Motor neuron (in vitro differentiated cells): ENCODE data around the gene RACGAP1. TPM values are rescaled to one million over a fixed set of nuclear protein-coding genes. Genes with fewer than 3 reads are reported as not detected.

Experiments
- ATAC-seq, 8 experiments: fragments of 200-7000 bp; cut with Tn5 transposase; replicated peaks in 6 of 8; 2 replicates each; pipeline ENCODE4 v1.8.0; 2021; ENCODE audit warnings: mild to moderate bottlenecking in 8 of 8, moderate library complexity in 8 of 8
- H3K27ac ChIP-seq, 2 donors: fragments of 250-450 bp; sonication (Bioruptor Pico); 2 replicates each; pipeline ENCODE4 v1.9.0; 2021; ENCODE audit warnings: antibody characterized with exemption in 2 of 2, mild to moderate bottlenecking in 2 of 2, moderate library complexity in 1 of 2
- H3K4me1 ChIP-seq, 2 donors: fragments of 250-450 bp; sonication (Bioruptor Pico); replicated peaks in 1 of 2; 2 replicates each; pipeline ENCODE4 v1.6.1; 2021; ENCODE audit warnings: antibody characterized with exemption in 2 of 2, mild to moderate bottlenecking in 2 of 2, moderate library complexity in 1 of 2
- H3K4me3 ChIP-seq, 5 donors: fragments of 250-450 bp; sonication (Bioruptor Pico); 2 replicates each; pipeline ENCODE4 v1.9.0; 2021; ENCODE audit warnings: antibody characterized with exemption in 5 of 5, mild to moderate bottlenecking in 5 of 5, moderate library complexity in 4 of 5
- WGBS, 10 experiments: fragments of 450-650 bp; shearing (Covaris generic); methylation state at CpG; one replicate each; pipeline ENCODE4 v1.0.0; 2022; 5-methylcytosine and 5-hydroxymethylcytosine counted together
- in situ Hi-C, 9 experiments: fragments of 400-800 bp; cut with MboI; loops; one replicate each; pipeline ENCODE4 v1.15.0; 2021; ENCODE audit warnings: low sequenced_read_pairs in 9 of 9, low pct_unique_long_range_greater_than_20kb in 2 of 9; ENCODE audit not compliant: unreplicated experiment in 9 of 9
- total RNA-seq, 8 experiments: library from RNA; unstranded; fragments of 300-600 nt; gene quantifications; 2 replicates each; pipeline versions ENCODE4 v1.2.3 to v1.2.4, GENCODE V29; 2022

The RACGAP1 gene
- total RNA-seq, 8 experiments from 2014 or later: 7.1 to 74.8 (median 17.6) TPM

GRCh38 chr12:49961993-49962764, 63.1 kb downstream of the RACGAP1 start:
- H3K4me1 ChIP-seq: peaks cover 2 to 25% of the 10 kb centered on the region in 2 donors
- in situ Hi-C loops: loop anchor here in 5 of 9 experiments (10.0 to 25.0 kb wide), 3 partner anchors 93 to 113 kb away; partner anchors contain the start of gene ASIC1 (in 4 of the 5)
- 60 to 100% (median 78%) methylated on average over 2 to 3 of the region's 37 CpGs; no CpG with 5 or more reads in 7 of the 10 experiments for WGBS, 10 experiments
- no peak for ATAC-seq
- H3K4me3 ChIP-seq: peak overlapping the region in 2 of 5 donors; percentile 6 to 26
- no peak overlapping the region for H3K27ac ChIP-seq

GRCh38 chr12:49961111-49961922, 64.0 kb downstream of the RACGAP1 start, which contains the start of gene AQP5:
Gene AQP5 (plus strand): TSS chr12:49961872. CDS start chr12:49962018, 146 bp downstream.
- peaks cover 2 to 21% of the 10 kb centered on the region in 2 donors for H3K4me1 ChIP-seq
- H3K27ac ChIP-seq: no peak within 1 kb of the TSS
- 0 to 7% methylated on average over 2 to 6 of the region's 111 CpGs; no CpG with 5 or more reads in 8 of the 10 experiments for WGBS, 10 experiments
- peak within 1 kb of the TSS; percentile 0 to 26 (median 22) for H3K4me3 ChIP-seq
- peak; percentile 29 to 85 (median 70) for ATAC-seq
- in situ Hi-C loops: loop anchor here in 5 of 9 experiments (10.0 to 25.0 kb wide), 3 partner anchors 93 to 113 kb away; partner anchors contain the start of gene ASIC1 (in 4 of the 5)

GRCh38 chr12:49960474-49961110, 64.7 kb downstream of the RACGAP1 start:
- H3K4me1 ChIP-seq: peaks cover 2 to 21% of the 10 kb centered on the region in 2 donors
- 47 to 84% (median 70%) methylated on average over 1 to 7 of the region's 13 CpGs for WGBS, 10 experiments
- H3K27ac ChIP-seq: no peak overlapping the region
- ATAC-seq: no peak
- in situ Hi-C loops: loop anchor here in 5 of 9 experiments (10.0 to 25.0 kb wide), 3 partner anchors 94 to 114 kb away; partner anchors contain the start of gene ASIC1 (in 4 of the 5)
- H3K4me3 ChIP-seq: no peak overlapping the region

DNA sequence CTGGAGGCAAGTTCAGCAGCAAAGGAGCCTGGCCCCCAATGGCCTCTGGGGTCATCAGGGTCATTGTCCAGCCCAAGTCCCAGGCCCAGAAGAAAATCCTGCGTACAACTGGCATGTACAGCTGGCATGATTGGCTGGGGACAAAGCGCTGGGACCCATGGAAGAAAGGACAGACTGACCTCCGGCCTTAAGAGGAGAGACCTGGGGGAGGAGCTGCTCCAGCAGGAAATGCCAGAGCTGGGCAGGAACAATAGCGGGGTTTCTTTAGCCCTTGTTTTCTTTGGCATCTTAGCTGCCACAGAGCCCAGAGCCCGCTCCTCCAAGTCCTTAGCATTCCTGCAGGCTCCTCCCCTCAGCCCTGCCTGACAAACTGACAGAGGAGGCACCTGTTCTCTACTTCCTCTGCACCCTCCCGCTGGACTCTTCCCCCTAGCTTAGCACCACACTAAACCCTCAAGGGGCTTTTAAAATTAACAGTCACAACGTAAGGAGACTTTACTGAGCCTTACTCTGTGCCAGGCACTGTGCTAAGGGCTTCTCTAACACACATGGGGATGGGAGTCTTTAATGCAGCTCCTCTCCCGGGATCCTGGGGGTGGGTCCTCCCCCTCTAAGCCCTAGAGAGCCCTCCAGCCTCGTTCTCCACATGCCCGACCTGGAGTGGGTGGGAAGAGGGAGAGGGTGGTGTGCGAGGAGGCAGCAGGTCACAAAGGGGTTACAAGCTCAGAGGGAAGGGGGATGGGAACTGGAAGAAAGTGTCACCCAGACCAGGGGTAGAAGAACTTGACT, 65.4 kb downstream of the RACGAP1 start:
- in situ Hi-C loops: loop anchor here in 5 of 9 experiments (10.0 to 25.0 kb wide), 3 partner anchors 95 to 115 kb away; partner anchors contain the start of gene ASIC1 (in 4 of the 5)
- Histone ChIP-seq H3K4me1 (peaks cover 2 to 21% of the 10 kb centered on the region in 2 donors), H3K4me3 (no peak overlapping the region), H3K27ac (no peak overlapping the region)
- WGBS, 10 experiments: 26 to 83% (median 35%) methylated on average over 1 to 7 of the region's 11 CpGs
- ATAC-seq: peak in 1 of 8 experiments; percentile 25

DNA sequence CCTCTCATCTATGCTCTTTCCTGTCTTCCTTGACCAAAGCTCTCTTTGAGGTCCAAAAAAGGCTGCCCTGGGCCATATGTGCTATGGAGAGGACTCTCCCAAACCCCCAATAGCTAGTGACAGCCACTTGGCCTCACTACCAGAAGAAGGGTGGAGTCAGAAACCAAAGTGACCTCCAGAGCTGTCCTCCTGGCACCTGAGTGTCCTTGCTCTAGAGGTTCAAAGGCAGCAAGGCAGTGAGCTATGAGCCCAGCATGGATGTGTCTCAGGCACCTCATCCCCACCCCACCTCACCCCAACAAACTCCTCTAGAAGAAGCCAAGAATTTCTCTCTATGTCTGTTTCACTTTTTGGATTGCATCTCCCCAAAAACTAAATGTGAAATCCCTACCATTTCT, 67.7 kb downstream of the RACGAP1 start:
- ATAC-seq: no peak
- Histone ChIP-seq H3K4me1 (peaks cover 2 to 15% of the 10 kb centered on the region in 2 donors), H3K27ac (no peak overlapping the region), H3K4me3 (no peak overlapping the region)
- in situ Hi-C loops: loop anchor here in 3 of 9 experiments (25.0 kb wide), 1 partner anchor 105 kb away; the partner anchor contains the start of gene ASIC1 (in 3 of the 3)

- 0 to 100% (median 76%) methylated on average over 1 to 5 of the region's 6 CpGs; no CpG with 5 or more reads in 2 of the 10 experiments for WGBS, 10 experiments
- no peak for ATAC-seq
- H3K4me1 ChIP-seq: peaks cover 2 to 8% of the 10 kb centered on the region in 2 donors
- in situ Hi-C loops: loop anchor here in 3 of 9 experiments (25.0 kb wide), 1 partner anchor 105 kb away; the partner anchor contains the start of gene ASIC1 (in 3 of the 3)
- no peak overlapping the region for H3K4me3 ChIP-seq
- H3K27ac ChIP-seq: no peak overlapping the region
Measured at GRCh38 chr12:49956663-49957569, 68.4 kb downstream of the RACGAP1 start.

DNA sequence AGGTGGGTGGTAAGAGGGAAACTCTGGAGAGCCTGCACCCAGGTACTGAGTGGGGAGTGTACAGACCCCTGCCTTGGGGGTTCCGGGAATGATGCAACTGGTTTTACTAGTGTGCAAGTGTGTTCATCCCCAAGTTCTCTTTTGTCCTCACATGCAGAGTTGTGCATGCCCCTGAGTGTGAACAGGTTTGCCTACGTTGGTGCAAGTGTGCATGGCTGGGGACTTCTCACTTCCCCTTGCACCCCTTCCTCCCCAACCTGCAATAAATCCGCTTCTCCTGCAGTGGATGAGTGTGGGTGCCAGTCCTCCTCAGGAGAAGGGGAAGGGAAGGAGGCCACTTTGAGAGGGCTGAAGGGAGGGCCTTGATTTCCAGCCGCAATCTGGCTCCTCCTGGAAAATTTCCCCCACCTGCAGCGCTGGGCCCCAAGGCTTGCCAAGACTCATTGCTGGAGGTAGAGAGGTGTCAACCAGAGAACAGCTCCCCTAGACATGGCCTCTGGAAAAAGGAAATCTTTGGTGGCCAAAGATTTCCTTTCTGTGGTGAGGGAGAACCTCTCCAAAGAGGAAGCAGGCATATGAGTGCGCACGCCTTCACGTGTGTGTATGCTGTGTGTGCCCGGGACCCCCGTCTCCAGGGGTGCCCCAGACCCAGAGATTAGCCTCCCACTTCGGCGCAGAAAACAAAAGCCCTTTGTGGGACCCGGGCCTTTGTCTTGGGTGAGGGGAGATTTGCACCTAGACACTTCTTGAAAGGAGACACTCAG, 69.2 kb downstream of the RACGAP1 start:
- WGBS, 10 experiments: 39 to 96% (median 80%) methylated on average over 3 to 6 of the region's 13 CpGs; no CpG with 5 or more reads in 4 of the 10 experiments
- H3K4me1 ChIP-seq: peaks cover 2 to 4% of the 10 kb centered on the region in 2 donors
- ATAC-seq: peak in 2 of 8 experiments; percentile 4 to 5
- H3K4me3 ChIP-seq: no peak overlapping the region
- in situ Hi-C loops: loop anchor here in 3 of 9 experiments (25.0 kb wide), 1 partner anchor 106 kb away; the partner anchor contains the start of gene ASIC1 (in 3 of the 3)
- H3K27ac ChIP-seq: no peak overlapping the region

GRCh38 chr12:49954863-49955830, 70.1 kb downstream of the RACGAP1 start:
- WGBS, 10 experiments: 0 to 84% (median 16%) methylated on average over 1 to 14 of the region's 53 CpGs; no CpG with 5 or more reads in 2 of the 10 experiments
- peak in 6 of 8 experiments; percentile 5 to 89 (median 54) for ATAC-seq
- Histone ChIP-seq H3K27ac (no peak overlapping the region), H3K4me1 (peaks cover 1 to 2% of the 10 kb centered on the region in 2 donors), H3K4me3 (no peak overlapping the region)
- in situ Hi-C loops: loop anchor here in 3 of 9 experiments (25.0 kb wide), 1 partner anchor 107 kb away; the partner anchor contains the start of gene ASIC1 (in 3 of the 3)

GRCh38 chr12:49953961-49954846, 71.1 kb downstream of the RACGAP1 start:
- H3K4me1 ChIP-seq: no peaks in the 10 kb centered on the region
- WGBS, 10 experiments: 55 to 87% (median 71%) methylated on average over 1 to 14 of the region's 21 CpGs; no CpG with 5 or more reads in 5 of the 10 experiments
- in situ Hi-C loops: loop anchor here in 3 of 9 experiments (25.0 kb wide), 1 partner anchor 108 kb away; the partner anchor contains the start of gene ASIC1 (in 3 of the 3)
- ATAC-seq: no peak
- no peak overlapping the region for H3K4me3 ChIP-seq
- H3K27ac ChIP-seq: no peak overlapping the region
